ENCODE results near the gene SEMA6C.
"Not testable (repeated sequence)": the region's sequence is repeated elsewhere in the genome, so short reads cannot be mapped to it uniquely, and the experiment has no call there.

The SEMA6C gene

GRCh38 chr1:151130987-151131586, 15.3 kb downstream of the SEMA6C start:
- peak; percentile 59 for DNase-seq (ENCODE audit: low read depth)

DNA sequence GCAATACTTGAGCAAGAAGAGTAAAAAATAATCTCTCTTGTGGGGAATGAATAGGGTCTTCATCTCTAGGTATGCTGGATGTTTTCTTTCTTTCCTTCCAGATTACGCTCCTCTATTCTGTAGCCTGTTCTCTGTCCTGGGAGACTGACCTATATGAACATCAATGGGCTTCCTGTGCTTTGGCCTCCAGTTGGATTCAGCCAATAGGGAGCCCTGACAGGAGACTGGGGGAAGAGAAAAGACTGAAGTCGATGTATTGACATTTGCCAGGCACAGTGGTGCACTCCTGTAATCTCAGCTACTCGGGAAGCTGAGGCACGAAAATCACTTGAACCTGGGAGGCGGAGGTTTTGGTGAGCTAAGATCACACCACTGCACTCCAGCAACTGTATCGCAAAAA, 17.6 kb downstream of the SEMA6C start:
- no peak for DNase-seq (ENCODE audit: low read depth)

DNA sequence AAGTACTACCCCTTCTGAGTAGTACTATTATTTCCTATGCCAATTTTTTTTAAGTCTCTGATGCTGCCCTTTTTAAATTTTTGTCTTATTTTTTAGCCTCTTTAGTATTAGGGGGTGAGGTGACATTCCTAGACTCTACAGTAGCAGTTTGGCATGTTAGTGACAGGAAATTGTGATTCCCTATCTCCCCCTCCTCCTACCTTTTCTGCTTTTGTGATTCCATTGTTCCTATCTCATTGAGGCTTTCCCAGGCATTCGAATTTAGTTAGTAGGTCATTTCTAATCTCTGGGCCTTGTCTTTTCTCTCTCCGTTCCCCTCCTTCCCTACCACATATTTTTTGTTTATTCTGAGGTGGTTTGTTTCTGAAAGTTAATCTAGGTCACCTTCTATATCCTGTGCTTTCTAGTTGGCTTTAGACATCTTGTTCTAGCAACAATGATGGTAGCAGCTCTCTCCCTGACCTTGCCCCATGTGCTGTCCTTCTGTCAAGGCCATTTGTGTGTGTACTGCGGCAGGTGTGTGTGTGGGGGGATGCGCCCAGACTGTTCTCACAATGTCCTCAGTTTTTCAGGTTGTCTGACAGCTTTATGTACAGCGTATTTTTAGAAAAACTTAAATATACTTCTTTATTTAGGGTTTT, 21.5 kb downstream of the SEMA6C start:
- no peak for DNase-seq (ENCODE audit: low read depth)

DNA sequence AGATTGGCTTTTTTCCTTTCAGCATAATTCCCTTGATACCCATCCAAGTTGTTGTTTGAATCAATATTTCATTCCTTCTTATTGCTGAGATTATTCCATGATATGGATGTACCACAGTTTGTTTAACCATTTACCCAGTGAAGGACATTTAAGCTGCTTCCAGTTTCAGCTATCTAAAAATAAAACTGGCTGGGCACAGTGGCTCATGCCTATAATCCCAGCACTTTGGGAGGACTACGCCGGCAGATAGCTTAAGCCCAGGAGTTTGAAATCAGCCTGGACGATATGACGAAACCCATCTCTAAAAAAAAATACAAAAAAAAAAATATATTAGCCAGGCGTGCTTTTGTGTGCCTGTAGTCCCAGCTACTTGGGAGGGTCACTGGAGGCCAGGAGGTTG, 32.6 kb downstream of the SEMA6C start:
- DNase-seq (ENCODE audit: low read depth) = no peak

DNA sequence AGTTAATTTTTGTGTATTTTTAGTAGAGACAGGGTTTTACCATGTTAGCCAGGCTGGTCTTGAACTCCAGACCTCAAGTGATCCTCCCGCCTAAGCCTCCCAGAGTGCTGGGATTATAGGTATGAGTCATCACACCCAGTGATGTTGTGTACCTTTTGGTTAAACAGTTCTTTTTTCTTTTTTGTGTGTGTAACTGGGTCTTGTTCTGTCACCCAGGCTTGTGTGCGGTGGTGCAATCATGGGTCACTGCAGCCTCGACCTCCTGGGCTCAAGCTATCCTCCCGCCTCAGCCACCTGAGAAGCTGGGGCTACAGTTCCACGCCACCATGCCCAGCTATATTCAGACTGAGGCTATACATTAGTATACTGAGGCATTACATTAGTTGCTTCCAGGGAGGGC, 38.1 kb downstream of the SEMA6C start:
- DNase-seq (ENCODE audit: low read depth) = no peak

DNA sequence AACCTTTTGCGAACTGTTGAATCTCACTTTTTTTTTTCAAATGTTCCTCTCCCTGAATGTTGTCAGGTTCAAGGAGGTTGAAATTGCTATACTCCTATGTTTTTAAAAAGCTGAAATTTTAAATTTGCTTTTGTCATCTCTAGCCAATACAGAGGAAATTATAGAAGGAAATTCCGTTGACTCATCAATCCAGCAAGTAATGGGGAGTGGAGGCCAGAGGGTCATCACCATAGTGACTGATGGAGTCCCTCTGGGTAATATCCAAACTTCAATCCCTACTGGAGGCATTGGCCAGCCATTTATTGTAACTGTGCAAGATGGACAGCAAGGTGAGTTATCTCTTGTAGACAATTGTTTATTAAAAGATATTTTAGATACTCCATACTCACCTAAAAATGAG, 39.5 kb downstream of the SEMA6C start:
- no peak for DNase-seq (ENCODE audit: low read depth)

DNA sequence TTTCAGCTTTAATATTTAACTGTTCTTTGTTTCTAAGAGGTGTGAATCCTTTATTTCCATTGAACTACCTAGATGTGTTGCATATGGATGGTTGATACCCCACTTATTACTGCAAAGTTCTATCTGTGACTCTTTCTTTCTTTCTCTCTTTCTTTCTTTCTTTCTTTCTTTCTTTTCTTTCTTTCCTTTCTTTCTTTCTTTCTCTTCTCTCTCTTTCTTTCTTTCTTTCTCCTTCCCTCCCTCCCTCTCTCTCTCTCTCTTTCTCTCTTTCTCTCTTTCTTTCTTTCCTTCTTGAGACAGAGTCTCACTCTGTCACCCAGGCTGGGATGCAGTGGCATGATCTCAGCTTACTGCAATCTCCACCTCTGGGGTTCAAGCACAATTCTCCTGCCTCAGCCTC, 41.8 kb downstream of the SEMA6C start:
- DNase-seq (ENCODE audit: low read depth) = no peak

DNA sequence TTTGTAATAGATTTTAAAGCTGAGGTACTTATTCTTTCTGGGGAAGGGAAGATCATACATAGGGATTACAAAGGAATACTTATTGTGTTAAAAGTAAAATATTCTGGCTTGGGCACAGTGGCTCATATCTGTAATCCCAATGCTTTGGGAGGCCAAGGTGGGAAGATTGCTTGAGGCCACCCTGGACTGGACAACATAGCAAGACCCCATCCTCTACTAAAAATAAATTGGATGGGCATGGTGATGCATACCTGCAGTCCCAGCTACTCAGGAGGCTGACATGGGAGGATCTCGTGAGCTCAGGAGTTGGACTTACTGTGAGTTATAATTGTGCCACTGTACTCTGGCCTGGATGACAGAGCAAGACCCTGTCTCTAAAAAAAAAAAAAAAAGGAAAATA, 48.3 kb downstream of the SEMA6C start:
- no peak for DNase-seq (ENCODE audit: low read depth)

GRCh38 chr1:151097426-151097825, 49.0 kb downstream of the SEMA6C start:
- not testable (repeated sequence) for DNase-seq (ENCODE audit: low read depth)

GRCh38 chr1:151085953-151086559, 60.4 kb downstream of the SEMA6C start:
- no peak for DNase-seq (ENCODE audit: low read depth)
